Fibroblast of the conjunctiva (primary cell): Measurements from ENCODE around the gene KCNAB2.

Experiments used
- DNase-seq: peaks from one replicate; pipeline ENCODE4 v3.0.0-alpha.2; 2010; ENCODE audit warnings: low read depth

The KCNAB2 gene

DNA sequence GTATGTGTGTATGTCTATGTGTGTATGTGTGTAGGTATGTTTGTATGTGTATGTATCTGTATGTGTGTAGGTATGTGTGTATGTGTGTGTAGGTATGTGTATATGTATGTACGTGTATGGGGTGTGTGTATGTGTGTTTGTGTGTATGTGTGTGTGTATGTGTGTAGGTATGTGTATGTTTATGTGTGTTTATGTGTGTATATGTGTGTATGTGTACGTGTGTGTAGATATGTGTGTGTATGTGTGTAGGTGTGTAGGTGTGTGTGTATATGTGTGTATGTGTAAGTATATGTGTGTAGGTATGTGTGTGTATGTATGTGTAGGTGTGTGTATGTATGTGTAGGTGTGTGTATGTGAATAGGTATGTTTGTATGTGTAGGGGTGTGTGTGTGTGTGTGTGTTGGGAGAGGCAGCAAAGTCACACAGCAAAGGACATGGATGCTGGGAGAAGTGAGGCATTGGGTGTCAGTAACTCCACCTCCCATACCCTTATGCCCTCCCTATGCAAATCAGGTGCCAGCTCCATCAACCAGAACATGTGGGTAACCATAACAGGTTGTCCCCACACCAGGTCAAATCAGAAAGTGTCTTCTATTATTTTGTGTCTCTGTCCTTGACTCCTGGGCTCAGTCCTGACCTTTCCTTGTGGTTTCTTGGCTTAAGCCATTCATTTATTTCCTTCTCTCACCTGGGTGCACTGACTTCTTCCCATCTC is 15.0 kb upstream of the KCNAB2 start:
- no peak for DNase-seq

DNA sequence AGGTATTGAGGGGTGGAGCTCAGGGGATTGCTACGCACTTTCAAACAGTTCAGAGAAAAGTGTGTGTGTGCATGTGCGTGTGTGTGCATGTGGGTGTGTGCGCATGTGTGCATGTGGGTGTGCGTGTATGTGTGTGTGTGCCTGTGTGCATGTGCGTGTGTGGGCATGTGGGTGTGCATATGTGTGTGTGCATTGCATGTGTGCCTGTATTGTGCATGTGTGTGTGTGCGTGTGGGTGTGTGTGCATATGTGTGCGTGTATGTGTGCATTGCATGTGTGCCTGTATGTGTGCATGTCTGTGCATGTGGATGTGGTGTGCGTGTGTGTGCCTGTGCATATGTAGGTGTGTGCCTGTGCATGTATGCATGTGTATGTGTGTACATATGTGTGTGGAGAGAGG is 12.6 kb upstream of the KCNAB2 start:
- no peak for DNase-seq

DNA sequence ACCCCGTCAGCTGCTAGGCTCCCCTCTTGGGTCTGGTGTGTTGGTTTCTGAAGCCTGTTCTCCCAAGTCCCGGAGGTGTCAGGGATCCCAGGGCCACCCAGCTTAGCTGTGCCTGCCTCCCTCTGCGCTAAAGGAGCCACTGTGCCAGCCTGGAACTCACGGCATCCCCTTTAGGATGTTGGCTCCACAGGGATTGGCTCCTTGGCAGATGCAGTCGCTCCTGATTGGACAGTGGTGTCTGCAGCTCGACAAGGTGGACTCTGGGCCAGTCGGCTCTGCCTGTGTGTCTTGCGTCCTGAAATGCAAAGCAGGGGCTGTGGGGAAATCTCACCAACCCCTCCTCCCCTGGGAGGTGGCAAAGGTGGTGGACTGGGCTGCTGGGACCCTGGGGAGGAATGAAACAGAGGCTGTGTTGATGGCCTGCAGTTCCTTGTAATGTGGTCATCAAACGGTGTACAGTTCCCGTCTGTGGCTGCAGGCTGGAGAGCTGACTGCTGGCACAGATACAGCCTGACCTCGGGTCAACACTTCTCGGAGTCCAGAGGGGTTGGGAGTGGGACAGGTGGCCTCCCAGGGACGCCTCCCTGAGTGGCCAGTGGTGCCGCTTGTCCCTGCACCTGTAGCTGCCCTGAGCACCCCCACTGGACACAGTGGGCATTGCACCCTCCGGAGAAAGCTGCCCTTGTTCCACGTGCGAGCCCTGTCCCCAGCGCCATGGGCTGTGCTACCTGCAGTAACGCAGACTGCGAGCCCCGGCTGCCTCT is 11.5 kb upstream of the KCNAB2 start:
- no peak for DNase-seq

DNA sequence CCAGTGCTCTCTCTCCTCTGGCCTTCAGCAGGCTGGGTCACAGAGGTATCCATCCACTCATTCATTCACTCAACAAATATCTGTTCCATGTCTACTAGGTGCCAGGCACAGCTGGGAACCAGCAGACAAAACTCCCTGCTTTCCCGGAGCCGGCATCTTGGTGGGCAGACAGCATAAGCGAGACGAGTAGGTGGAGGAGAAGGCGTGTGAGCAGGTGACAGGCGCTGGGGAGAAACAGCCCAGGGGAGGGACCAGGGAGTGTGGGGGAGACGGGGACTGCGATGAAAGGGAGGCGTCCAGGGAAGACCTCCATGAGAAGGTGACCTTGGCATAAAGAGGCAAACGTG is 11.0 kb upstream of the KCNAB2 start:
- DNase-seq = no peak

DNA sequence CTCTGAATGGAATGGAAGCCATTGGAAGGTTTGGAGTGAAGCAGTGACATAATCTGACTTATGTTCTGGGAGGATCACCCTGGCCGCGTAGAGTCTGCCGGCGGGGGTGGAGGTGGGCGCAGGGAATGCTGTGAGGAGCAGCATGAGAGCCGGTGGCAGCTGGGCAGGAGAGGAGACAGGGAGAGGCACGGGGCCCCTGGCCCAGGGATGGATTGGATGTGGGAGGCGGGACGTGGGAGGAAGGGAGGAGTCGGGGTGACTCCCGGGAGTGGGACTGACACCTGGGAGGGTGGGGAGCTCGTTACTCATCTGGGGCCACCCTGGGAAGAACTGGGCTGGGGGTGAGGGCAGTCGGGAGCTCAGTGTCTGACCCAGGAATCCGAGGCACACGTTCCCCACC is 10.4 kb upstream of the KCNAB2 start:
- DNase-seq = no peak

DNA sequence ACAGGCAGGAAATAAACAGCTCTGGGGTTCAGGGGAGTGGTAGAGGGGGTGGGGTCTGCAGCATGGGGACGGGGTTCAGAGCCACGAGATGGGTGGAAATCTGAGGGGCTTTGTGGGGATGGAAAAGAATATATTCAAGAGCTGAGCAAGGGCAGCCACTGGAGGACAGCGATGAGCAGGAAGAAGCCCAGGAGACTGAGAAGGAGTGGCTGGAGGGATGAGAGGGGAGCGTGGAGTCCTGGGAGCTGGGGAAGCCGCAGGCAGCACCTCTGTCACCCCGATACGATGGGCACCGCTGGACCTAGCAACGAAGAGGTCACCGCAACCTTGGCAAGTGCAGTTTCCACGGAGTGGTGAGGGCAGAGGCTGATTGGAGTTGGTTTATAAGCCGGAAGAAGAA is 10.0 kb upstream of the KCNAB2 start:
- DNase-seq = no peak

DNA sequence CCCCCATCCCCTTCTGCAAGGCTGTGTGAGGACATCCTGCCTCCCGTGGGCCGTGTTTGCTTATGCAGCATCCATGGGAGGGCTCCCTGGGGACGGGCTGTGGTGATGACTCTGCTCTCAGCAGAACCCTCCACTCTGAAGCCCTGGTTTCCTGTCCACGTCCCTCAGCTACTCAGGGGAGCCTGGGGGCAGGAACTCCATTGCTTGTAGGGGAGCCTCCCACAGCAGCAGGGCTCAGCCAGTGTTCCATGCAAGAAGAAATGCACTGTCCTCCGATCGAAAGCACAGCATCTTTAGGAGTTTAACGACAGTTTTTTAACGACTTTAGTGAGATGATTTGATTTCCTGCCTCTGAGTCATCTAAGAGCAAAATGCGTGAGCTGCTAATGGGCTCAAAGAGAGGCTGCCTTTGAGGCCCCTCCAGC is 8.3 kb upstream of the KCNAB2 start:
- no peak for DNase-seq

DNA sequence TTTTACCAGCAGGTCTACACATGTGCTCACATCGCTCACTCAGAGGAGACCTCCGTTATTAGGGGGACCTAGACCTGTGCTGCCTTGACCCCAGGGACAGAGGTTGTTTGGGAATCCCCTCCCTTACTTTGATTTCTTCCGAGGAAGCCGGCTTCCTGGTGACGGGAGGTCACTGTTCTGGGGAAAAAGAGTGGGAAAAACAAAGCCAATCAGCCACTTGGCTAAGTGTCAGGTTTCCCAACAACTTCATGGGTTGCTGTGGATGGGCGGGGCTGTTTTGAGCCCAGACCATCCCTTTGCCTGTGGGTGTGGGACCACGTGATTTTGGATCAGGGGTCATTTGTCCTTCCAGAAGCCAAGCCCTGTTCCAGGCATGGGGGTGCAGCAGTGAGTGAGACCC is 7.1 kb upstream of the KCNAB2 start:
- DNase-seq = no peak

DNA sequence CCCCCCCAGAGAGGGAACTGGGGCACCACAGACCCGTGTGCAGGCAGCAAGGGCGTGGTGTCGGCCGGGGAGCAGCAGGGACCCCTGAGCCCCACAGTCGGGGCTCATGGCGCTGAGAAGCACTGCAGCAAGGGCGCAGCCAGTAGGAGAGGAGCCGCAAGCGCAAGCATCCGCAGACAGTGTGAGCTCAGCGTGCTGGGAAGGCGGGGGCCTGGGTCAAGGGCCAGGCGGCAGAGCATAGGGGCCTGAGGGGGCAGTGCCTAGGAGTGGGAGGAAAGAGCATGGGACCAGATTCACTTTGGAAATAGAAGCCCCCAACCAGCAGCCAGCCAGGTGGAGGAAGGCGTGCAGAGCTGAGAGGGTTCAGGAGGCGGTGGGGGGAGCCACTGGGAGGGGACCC is 6.7 kb upstream of the KCNAB2 start:
- no peak for DNase-seq

DNA sequence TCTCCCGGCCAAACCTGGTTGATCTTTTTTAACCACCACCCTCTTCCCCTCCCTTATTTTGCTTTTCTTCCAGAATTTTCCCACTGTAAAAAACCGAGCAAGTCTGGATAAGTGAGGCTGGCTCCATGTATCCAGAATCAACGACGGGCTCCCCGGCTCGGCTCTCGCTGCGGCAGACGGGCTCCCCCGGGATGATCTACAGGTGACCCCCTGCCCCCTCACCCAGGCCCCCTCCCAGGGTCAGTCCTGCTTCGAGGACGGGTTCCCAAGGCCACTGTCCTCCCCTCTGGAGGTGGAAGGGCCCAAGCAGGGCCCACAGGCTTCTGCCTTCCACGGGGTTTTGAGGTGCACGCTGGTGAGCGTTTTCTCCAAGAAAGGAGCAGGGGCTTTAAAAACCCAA is 5.2 kb upstream of the KCNAB2 start:
- DNase-seq = no peak

DNA sequence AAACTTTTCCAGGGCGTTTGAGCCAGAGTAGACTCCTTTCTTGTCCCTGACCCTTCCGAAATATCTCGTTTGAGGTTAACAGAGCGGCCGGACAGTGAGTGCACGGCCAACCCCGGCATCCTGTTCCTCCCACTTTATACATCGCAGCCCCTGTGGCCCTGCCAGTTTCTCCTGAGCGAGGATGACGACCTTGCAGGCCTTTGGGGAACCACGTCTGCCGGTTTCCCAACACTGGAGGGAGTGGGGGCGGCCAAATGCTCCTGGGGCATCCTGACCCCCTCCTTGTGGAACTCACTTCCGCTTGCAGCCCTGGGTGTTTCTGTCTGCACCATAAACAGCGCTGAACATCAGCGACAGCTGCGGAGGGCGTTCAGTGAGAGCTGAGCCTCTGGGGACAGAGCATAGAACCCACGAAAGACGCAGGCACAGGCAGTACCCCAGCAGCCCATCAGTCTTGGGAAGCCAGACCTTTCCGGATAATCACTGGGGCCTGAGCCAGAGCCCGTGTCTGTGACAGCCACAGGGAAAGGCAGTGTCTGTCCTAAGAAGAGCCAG is 4.8 kb upstream of the KCNAB2 start:
- DNase-seq = no peak

DNA sequence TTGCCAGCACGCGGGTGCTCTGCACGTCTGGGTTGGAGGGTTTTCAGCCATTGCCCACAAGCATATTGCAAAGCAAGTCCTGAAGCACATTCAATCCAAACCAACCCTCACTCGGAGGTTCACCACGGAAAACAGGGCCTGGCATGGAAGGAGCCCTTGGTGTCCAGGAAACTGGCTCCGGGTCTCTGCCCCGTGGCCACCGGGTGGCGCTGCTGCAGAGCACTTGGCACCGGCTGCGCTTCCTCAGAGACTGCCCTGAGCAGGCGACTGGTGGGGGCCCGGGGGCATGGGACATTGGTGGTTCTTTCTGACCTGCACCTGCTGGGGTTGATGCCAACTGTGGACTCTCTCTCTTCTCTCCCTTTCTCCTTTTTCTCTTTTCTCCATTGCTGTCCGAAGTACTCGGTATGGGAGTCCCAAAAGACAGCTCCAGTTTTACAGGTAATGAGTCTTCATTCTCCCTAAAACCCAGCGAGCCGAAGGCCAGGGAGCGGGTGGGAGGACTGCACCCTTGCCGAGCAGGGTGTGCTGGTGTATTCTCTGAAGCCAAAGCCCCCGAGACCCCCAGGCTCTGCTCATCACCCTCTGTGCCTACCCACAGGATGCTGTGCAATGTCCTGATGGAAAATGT is 4.1 kb upstream of the KCNAB2 start:
- DNase-seq = no peak

DNA sequence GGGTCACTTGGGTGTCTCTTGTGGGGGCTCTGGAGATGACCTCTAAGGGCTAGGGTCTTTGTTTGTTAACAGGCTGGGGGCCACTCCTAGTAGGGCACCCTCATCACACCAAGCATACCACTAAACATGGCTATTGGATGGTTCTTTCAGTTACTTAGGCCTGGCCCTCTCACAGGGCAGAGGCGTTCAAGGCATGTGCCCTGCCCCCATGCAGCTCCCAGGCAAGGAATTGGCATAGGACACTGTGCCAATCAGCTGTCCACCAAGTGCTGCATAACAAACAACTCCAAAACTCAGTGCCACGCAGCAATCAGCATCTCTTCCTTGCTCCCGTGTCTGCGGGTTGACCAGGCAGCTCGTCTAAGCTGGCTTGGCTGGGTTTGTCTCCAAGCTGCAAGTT is 2.1 kb upstream of the KCNAB2 start:
- no peak for DNase-seq

DNA sequence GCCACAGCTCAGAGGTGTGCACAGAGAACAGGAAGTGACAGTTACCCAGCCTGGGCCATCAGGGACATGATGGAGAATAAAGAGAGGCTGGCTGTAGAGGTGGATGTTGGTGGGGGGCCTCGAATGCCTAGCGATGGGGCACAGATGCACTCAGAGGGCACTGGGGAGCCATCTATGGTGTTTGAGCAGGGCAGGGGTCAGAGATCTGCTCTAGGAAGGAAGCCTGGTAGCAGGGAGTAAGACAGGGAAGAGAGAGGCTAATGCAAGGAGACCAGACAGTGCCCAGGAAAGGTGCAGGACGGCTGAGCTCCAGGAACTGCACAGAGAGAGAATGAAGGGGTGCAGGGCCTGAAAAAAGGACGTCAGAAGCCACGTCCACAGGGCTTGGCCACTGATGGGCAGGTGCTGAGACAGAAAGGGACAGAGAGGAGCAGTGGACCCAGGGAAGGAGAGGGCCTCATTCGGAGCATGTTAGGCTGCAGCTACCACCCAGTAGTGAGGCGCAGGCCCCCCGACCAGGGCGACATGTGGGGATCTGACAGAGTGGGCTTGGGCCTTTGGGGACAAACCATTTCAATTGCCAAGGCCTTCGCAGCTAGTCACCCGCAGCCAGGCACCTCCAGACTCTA is 1.1 kb upstream of the KCNAB2 start:
- DNase-seq = no peak

DNA sequence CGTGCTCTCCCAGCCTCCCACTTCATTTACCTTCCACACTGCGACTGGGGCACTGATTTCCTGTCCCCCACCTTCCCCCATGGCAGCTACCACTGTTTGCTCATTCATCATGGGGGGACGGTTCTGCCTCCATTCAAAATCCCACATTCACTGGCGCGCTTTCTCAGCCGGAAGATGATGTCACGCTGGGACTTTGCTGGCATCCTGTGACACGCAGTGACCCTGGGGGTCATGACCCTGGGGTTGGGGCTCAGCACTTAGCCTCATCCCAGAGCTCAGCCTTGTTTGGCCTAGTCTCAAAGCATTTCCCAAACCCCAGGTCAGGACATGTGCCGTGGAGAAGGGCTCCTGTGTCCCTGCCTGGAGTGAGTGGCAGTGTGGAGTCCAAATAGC is 582 bp upstream of the KCNAB2 start:
- DNase-seq = no peak

DNA sequence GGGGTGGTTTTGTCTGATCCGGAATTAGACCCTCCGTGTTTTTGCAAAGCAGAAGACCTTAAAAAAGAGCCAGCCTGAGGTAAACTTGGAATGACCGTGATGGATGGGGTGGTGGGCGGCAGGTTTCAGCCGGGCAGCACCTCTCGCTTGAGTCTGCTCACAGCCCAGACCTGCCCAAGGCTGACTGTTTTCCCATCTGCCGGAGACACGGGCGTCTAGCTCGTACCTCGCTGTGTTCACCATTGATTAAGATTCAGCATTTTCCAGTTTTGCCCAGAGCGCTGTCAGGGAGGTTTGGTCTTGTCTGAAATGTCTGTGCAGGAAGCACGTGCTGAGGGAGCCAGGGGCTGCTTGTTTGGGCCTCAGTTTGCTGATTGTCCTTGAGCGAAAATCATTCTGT is 591 bp downstream of the KCNAB2 start:
- DNase-seq = no peak

DNA sequence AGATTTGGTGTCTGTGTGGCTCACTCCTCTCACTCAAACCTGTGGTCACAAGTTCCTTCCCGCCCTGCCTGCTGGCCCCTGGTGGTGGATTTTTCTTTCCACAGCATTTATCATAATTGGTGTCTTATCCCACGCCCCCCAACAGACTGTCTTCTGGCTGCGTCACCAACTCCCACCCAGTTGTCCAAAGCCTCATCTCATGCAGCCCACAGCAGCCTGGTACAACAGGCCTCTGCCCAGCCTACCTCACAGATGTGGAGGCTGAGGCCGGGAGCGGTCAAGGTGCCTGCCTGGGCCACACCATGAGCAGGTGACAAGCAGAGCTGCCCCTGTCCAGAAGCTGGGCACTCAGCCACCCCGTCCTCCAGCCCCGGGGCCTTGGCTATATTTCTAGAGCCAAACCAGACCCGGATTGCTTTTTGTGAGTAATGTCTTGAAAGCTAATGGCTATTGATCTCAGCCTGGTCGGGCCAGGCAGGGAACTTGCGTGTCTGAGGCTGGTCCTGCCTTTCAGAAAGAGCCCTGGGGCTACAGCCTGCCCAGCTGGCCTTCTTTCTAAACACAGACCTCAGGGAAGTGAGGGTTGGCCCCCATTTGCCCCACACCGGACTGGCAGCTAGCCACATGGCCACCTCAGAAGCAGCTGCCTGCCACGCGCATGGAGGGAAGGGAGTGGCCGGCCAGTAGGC is 2.6 kb downstream of the KCNAB2 start:
- DNase-seq = no peak

DNA sequence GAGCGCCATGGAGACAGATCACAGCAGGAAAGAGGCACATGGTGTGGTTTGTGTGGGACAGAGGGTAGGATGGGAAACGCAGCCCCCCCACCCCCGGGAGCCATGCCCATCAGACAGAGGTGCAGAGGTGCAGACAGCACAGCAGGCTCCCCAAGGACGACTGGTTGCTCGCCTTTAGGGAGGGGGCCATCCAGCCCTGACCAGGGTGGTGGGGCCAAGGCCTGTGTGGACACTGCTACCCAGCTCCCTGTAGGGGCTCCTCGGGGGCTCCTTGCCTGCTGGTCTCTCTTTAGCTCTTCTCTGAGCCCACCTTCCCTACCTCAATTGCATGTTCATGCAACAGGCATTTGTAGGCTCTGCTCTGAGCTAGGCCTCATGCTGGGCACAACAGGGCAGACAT is 3.7 kb downstream of the KCNAB2 start:
- no peak for DNase-seq

DNA sequence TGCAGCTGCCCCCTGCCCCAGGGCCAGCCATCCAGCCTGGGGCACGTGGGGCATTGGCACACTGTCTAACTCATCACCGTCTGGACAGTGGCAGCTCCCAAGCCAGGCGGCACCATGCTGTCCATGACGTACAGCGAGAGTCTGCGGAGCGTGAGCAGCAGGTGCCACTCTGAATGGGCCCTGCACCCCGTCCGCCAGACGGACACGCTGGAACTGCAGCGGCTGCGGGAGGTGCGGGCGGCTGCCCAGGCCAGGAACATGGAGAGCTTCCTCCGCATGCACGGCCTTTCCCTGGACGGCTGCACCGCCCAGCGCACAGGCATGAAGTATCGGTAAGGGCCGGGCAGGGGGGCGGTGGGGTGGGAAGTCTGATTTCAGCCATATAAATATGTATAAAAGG is 5.7 kb downstream of the KCNAB2 start:
- no peak for DNase-seq

DNA sequence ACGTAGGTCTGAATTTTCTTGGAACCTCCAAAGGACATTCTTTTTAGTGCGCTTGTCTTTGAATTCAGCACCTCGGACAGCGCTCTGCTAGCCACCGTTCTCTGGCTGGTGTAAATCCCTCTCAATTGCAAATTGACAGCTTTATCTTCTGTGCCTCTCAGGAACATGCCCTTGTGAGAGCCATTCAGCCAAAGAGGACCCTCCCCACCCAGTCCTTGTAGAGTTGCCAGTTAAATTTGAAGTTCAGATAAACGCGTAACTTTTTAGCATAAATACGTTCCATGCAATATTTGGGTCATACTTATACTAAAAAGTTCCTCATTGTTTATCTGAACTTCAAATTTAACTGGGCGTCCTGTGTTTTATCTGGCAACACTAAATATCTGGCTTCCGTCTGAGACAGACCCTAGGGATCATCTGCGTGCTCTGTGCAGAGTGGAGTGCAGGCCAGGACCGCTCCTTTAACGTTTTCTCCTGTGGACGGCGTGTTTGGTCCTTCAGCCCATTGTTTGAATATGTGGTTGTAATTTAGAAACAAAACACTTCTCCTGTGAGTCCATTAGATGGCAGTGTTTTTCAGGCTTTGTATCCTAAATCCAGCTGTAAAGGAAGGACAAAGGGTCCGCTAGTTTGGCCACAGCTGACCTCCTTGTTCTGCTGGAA is 7.0 kb downstream of the KCNAB2 start:
- DNase-seq = peak; percentile 27

DNA sequence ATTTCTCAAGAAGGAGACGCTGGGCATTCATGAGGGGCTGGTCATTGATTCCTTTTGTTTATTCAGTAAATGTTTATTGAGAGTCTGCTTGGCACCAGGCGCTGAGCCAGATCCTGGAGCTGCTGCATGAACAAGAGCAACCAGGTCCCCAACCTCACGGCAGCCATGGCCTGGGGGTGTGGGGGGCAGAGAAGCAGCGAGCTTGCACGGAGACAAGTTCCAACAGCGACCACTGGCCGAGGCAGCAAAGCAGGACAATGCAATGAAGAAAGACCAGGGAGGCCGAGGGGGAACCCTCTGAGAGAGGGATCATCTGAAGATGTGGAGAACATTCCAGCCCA is 7.5 kb downstream of the KCNAB2 start:
- no peak for DNase-seq

DNA sequence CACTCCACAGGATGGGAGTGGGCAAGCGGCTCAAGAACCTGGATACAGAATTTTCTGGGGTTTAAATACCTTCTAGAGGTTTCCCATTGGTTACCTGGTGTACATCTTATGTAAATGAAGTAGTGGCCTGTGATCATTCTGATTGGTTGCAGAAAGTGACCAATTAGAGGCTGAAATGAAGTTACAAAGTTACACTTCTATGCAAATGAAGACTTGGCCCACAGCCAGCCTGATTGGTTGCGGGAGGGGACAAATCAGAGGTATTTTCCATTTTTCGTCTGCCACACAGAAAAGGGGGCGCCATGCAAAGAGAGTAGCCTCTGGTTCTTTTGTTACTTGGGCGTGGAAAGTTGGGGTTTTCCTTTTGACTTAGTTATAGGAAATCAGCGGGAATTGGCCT is 8.9 kb downstream of the KCNAB2 start:
- no peak for DNase-seq
